Cortex of kidney (tissue), 1 donor: Measurements from ENCODE around the gene UBE2E2.
"Not testable (repeated sequence)": the region's sequence is repeated elsewhere in the genome, so short reads cannot be mapped to it uniquely, and the experiment has no call there.

Experiments used
- DNase-seq: peaks from one replicate; lab custom pipeline; 2025; lab: John Stamatoyannopoulos, UW

The UBE2E2 gene

GRCh38 chr3:23329471-23330105 is 126.5 kb downstream of the UBE2E2 start:
- no peak for DNase-seq

- DNase-seq, result no peak
These were observed 127.4 kb downstream of the UBE2E2 start for GRCh38 chr3:23330568-23330967.

GRCh38 chr3:23331141-23331935 is 128.2 kb downstream of the UBE2E2 start:
- DNase-seq, result no peak

- DNase-seq, result no peak
These were observed 130.5 kb downstream of the UBE2E2 start for GRCh38 chr3:23333633-23334032.

GRCh38 chr3:23336853-23337252 is 133.7 kb downstream of the UBE2E2 start:
- DNase-seq, result not testable (repeated sequence)

- DNase-seq, result no peak
These were observed 138.2 kb downstream of the UBE2E2 start for GRCh38 chr3:23341147-23341838.

GRCh38 chr3:23342343-23342742 is 139.2 kb downstream of the UBE2E2 start:
- no peak for DNase-seq

GRCh38 chr3:23343509-23343908 is 140.4 kb downstream of the UBE2E2 start:
- no peak for DNase-seq

GRCh38 chr3:23344886-23345285 is 141.8 kb downstream of the UBE2E2 start:
- DNase-seq, result no peak

GRCh38 chr3:23349444-23349843 is 146.3 kb downstream of the UBE2E2 start:
- not testable (repeated sequence) for DNase-seq

- DNase-seq, result no peak
These were observed 153.0 kb downstream of the UBE2E2 start for GRCh38 chr3:23356169-23356568.

GRCh38 chr3:23356923-23357322 is 153.8 kb downstream of the UBE2E2 start:
- no peak for DNase-seq

- no peak for DNase-seq
These were observed 156.0 kb downstream of the UBE2E2 start for GRCh38 chr3:23359116-23359515.

GRCh38 chr3:23365066-23365465 is 161.9 kb downstream of the UBE2E2 start:
- DNase-seq, result no peak

- no peak for DNase-seq
These were observed 165.6 kb downstream of the UBE2E2 start for GRCh38 chr3:23368731-23369130.

- DNase-seq, result no peak
These were observed 169.2 kb downstream of the UBE2E2 start for GRCh38 chr3:23372285-23372684.

- DNase-seq, result no peak
These were observed 173.6 kb downstream of the UBE2E2 start for GRCh38 chr3:23376516-23377248.

GRCh38 chr3:23377928-23378672 is 175.0 kb downstream of the UBE2E2 start:
- DNase-seq, result no peak

GRCh38 chr3:23383875-23384274 is 180.7 kb downstream of the UBE2E2 start:
- DNase-seq, result no peak

- DNase-seq, result no peak
These were observed 182.2 kb downstream of the UBE2E2 start for GRCh38 chr3:23385327-23385726.

- no peak for DNase-seq
These were observed 184.3 kb downstream of the UBE2E2 start for GRCh38 chr3:23387286-23387918.
